ENCODE results near the gene GUK1. TPM values are rescaled to one million over a fixed set of nuclear protein-coding genes. Genes with fewer than 3 reads are reported as not detected.

Gene GUK1
- total and polyA plus RNA-seq, 2 experiments from 2014 or later, result 324 to 554 TPM

DNA sequence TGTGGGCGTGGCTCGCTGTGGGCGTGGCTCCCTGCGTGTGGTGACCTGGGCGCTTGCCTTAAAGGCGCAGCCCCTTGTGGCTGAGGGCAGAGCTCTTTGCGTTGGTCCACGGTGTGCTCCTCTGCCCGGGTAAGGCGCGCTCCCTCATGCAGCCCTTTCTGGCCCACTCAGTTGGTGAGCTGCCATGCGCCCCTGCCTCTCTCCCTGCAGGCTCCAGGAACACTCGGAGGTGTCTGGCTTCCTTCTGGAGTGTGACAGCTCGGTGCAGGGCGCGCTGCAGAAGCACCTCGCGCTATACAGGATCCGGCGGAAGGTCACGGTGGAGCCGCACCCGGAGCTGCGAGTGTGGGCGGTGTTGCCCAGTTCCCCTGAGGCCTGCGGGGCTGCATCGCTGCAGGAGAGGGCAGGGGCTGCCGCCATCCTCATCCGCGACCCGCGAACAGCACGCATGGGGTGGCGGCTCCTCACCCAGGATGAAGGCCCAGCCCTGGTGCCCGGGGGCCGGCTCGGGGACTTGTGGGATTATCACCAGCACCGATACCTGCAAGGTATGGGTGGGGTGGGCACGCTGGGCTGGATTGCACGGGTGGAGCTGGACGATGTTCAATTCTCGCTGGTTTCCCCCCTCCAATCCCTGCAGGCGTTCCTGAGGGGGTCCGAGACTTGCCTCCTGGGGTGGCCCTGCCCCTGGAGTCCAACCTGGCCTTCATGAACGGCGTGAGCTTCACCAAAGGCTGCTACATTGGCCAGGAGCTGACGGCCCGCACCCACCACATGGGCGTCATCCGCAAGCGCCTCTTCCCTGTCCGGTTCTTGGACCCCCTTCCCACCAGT, 34.6 kb downstream of the GUK1 start:
- H3K9me2 ChIP-seq (ENCODE audit: insufficient read depth), result no peaks in the 10 kb centered on the region
- no peaks in the 10 kb centered on the region for H3K4me1 ChIP-seq (ENCODE audit: insufficient read depth)
- TF ChIP-seq EZH2phosphoT487 (IDR thresholded peaks at IDR 0.05; ENCODE audit: insufficient read depth, low read depth), result no peak
- TF ChIP-seq EZH2 (IDR thresholded peaks at IDR 0.05; ENCODE audit: insufficient read depth, poor library complexity, severe bottlenecking), result no peak
- no peak overlapping the region for H3K4me3 ChIP-seq
- peaks cover 21% of the 10 kb centered on the region; the same call in 1 of the 2 replicates for H3K79me2 ChIP-seq (ENCODE audit: insufficient read depth)
- no peaks in the 10 kb centered on the region for H3K9me3 ChIP-seq (ENCODE audit: low read depth)
- no peak overlapping the region for H3K4me2 ChIP-seq (ENCODE audit: unreplicated experiment)
- H3K27ac ChIP-seq, result no peak overlapping the region
- 90 to 98% methylated on average over 44 to 45 of the region's 52 CpGs for WGBS, 2 experiments (ENCODE audit: low coverage in 1 of 2, low lambda C conversion rate in 2 of 2, missing lambda C conversion rate in 2 of 2)
- H2AFZ ChIP-seq, result no peak overlapping the region
- no peaks in the 10 kb centered on the region for H3F3A ChIP-seq (ENCODE audit: insufficient read depth)
- H3K27me3 ChIP-seq (replicated peaks; ENCODE audit: insufficient read depth), result no peaks in the 10 kb centered on the region
- H3K36me3 ChIP-seq (ENCODE audit: low read depth), result no peaks in the 10 kb centered on the region
- DNase-seq, result peak; percentile 21
- H4K20me1 ChIP-seq (ENCODE audit: insufficient read depth), result no peaks in the 10 kb centered on the region
- in situ Hi-C loops (cut with MboI), result no loop called here
- no peak overlapping the region for H3K9ac ChIP-seq

DNA sequence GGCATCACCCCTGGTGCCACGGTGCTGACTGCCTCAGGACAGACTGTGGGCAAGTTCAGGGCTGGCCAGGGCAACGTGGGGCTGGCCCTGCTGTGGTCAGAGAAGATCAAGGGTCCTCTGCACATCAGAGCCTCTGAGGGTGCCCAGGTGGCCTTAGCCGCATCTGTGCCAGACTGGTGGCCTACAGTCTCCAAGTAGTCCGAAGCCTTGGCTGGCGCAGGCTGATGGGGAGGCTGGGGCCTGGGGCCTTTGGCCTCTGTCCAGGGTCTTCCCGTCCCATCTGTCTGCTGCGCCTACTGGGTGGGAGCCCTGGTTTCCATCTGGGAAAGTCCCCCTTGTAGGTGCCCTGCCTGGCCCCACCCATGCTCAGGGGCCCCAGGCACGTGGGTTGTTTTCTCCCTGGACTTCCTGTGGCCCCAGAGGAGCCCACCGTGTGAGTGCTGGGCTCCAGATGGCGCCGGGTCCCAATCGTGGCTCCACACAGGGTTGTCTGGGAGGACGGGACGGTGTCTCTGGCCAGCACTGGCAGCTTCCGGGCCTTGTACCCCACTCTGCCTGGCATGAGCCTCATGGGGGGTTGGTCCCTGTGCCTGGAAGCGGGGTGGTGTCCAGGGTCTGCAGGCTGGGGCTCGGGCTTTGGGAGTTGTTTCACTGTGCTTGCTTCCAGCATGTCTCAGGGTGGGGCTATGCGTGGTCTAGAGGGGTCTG, 35.4 kb downstream of the GUK1 start:
- H3K9me2 ChIP-seq (ENCODE audit: insufficient read depth), result no peaks in the 10 kb centered on the region

DNA sequence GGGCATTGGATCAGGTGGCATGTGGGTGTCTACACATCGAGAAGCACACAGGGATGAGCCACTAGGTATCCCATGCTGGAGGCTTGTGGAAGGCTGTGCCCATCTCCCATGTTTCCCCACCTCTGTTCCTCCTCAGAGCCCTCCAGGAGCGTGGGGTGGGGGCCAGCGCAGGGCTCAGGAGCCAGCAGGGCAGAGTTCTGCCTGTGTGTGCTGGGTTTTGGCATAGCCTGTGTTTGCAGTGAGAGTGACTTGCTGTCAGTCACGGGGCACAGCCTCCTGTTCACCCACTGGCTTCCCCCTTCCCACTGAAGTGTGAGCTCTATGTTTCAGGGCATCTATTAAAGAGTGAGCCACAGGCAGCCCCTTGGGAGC, 35.9 kb downstream of the GUK1 start:
- no peak overlapping the region for H2AFZ ChIP-seq
- H3K27me3 ChIP-seq (replicated peaks; ENCODE audit: insufficient read depth), result no peaks in the 10 kb centered on the region
- H3F3A ChIP-seq (ENCODE audit: insufficient read depth), result no peaks in the 10 kb centered on the region
- no peaks in the 10 kb centered on the region for H3K9me2 ChIP-seq (ENCODE audit: insufficient read depth)
- no peak overlapping the region for H3K4me2 ChIP-seq (ENCODE audit: unreplicated experiment)
- 91 to 95% methylated on average over 4 of the region's 4 CpGs for WGBS, 2 experiments (ENCODE audit: low coverage in 1 of 2, low lambda C conversion rate in 2 of 2, missing lambda C conversion rate in 2 of 2)
- no peak for DNase-seq
- H3K36me3 ChIP-seq (ENCODE audit: low read depth), result no peaks in the 10 kb centered on the region
- in situ Hi-C loops (cut with MboI), result no loop called here
- TF ChIP-seq EZH2phosphoT487 (IDR thresholded peaks at IDR 0.05; ENCODE audit: insufficient read depth, low read depth) (no peak), EZH2 (IDR thresholded peaks at IDR 0.05; ENCODE audit: insufficient read depth, poor library complexity, severe bottlenecking) (no peak)
- no peaks in the 10 kb centered on the region for H3K4me1 ChIP-seq (ENCODE audit: insufficient read depth)
- no peaks in the 10 kb centered on the region for H4K20me1 ChIP-seq (ENCODE audit: insufficient read depth)
- H3K4me3 ChIP-seq, result no peak overlapping the region
- H3K9ac ChIP-seq, result no peak overlapping the region
- no peaks in the 10 kb centered on the region for H3K9me3 ChIP-seq (ENCODE audit: low read depth)
- no peak overlapping the region for H3K27ac ChIP-seq
- 0 out of 2 replicates have a peak, but pooled peaks cover 11% of the 10 kb centered on the region for H3K79me2 ChIP-seq (ENCODE audit: insufficient read depth)

More for the DNA sequence above, 35.4 kb downstream of the GUK1 start:
- no peaks in the 10 kb centered on the region for H3K4me1 ChIP-seq (ENCODE audit: insufficient read depth)
- H2AFZ ChIP-seq, result no peak overlapping the region
- H3F3A ChIP-seq (ENCODE audit: insufficient read depth), result no peaks in the 10 kb centered on the region
- H3K9me3 ChIP-seq (ENCODE audit: low read depth), result no peaks in the 10 kb centered on the region
- no peak for DNase-seq
- H4K20me1 ChIP-seq (ENCODE audit: insufficient read depth), result no peaks in the 10 kb centered on the region
- H3K9ac ChIP-seq, result no peak overlapping the region
- H3K27ac ChIP-seq, result no peak overlapping the region
- no peak for TF ChIP-seq EZH2 (IDR thresholded peaks at IDR 0.05; ENCODE audit: insufficient read depth, poor library complexity, severe bottlenecking)
- no peak for TF ChIP-seq EZH2phosphoT487 (IDR thresholded peaks at IDR 0.05; ENCODE audit: insufficient read depth, low read depth)
- no peaks in the 10 kb centered on the region for H3K27me3 ChIP-seq (replicated peaks; ENCODE audit: insufficient read depth)
- no peaks in the 10 kb centered on the region for H3K36me3 ChIP-seq (ENCODE audit: low read depth)
- no peak overlapping the region for H3K4me2 ChIP-seq (ENCODE audit: unreplicated experiment)
- 82 to 88% methylated on average over 17 of the region's 18 CpGs for WGBS, 2 experiments (ENCODE audit: low coverage in 1 of 2, low lambda C conversion rate in 2 of 2, missing lambda C conversion rate in 2 of 2)
- H3K79me2 ChIP-seq (ENCODE audit: insufficient read depth), result 0 out of 2 replicates have a peak, but pooled peaks cover 14% of the 10 kb centered on the region
- no peak overlapping the region for H3K4me3 ChIP-seq
- in situ Hi-C loops (cut with MboI), result no loop called here

DNA sequence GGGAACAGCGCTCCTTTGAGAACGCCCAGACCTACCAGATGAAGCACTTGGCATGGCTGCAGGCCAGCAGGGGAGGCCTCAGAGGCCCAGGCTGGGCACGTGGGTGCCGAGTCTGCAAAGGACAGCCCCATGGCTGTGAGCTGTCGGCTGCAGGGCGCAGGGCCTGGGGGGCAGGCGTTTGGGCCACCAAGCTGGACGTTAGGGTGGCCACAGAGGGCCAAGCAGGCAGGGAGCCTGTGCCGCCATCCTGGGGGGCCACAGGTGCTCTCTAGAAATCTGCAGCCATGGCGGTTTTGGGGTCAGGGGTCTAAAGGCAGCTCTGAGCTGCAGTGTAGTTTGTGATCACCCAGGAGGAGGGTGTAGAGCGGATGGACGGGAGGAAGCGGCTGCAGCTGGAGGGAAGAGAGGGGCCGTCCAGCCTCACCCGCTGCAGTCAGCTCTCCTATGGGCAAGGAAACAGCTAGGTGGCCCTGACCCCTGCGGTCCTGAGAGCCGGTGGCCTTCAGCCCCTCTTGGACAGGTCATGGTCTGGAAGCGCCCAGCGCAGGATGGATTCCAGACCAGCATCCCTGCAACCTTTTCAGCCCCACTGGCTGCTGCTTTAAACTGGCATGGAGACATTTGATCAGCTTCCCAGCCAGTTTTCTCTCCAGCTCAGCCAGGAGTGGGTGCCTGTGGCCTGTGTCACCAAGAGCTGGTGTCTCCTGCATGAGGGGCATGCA, 36.5 kb downstream of the GUK1 start:
- Histone ChIP-seq H3F3A (ENCODE audit: insufficient read depth) (no peaks in the 10 kb centered on the region), H3K9ac (no peak overlapping the region)

More for the DNA sequence above, 36.5 kb downstream of the GUK1 start:
- Histone ChIP-seq H4K20me1 (ENCODE audit: insufficient read depth) (no peaks in the 10 kb centered on the region), H3K4me3 (no peak overlapping the region), H3K9me3 (ENCODE audit: low read depth) (no peaks in the 10 kb centered on the region), H3K27me3 (replicated peaks; ENCODE audit: insufficient read depth) (no peaks in the 10 kb centered on the region), H3K9me2 (ENCODE audit: insufficient read depth) (no peaks in the 10 kb centered on the region), H3K27ac (no peak overlapping the region), H3K36me3 (ENCODE audit: low read depth) (no peaks in the 10 kb centered on the region), H3K4me2 (ENCODE audit: unreplicated experiment) (no peak overlapping the region), H3K4me1 (ENCODE audit: insufficient read depth) (no peaks in the 10 kb centered on the region), H3K79me2 (ENCODE audit: insufficient read depth) (0 out of 2 replicates have a peak, but pooled peaks cover 11% of the 10 kb centered on the region), H2AFZ (no peak overlapping the region)
- DNase-seq, result no peak
- in situ Hi-C loops (cut with MboI), result no loop called here
- TF ChIP-seq EZH2phosphoT487 (IDR thresholded peaks at IDR 0.05; ENCODE audit: insufficient read depth, low read depth), result no peak
- no peak for TF ChIP-seq EZH2 (IDR thresholded peaks at IDR 0.05; ENCODE audit: insufficient read depth, poor library complexity, severe bottlenecking)
- WGBS, 2 experiments (ENCODE audit: low coverage in 1 of 2, low lambda C conversion rate in 2 of 2, missing lambda C conversion rate in 2 of 2), result 90% methylated on average over 17 to 19 of the region's 19 CpGs

All from GM23248 (cell line).